ENCODE measurements around the gene AACS.

GRCh38 chr12:125181107-125181506, 115.9 kb downstream of the AACS start:
- TF ChIP-seq CTCF (IDR thresholded peaks at IDR 0.05; ENCODE audit: low read depth, low read length, missing input control), result no peak
- TF ChIP-seq HNF4G (IDR thresholded peaks at IDR 0.05), result no peak
- no peak for TF ChIP-seq JUND (IDR thresholded peaks at IDR 0.05)
- no peak for TF ChIP-seq ZBTB33 (IDR thresholded peaks at IDR 0.05)
- no peak for TF ChIP-seq RXRA (IDR thresholded peaks at IDR 0.05)
- TF ChIP-seq RAD21 (IDR thresholded peaks at IDR 0.05), result no peak
- no peak for TF ChIP-seq HNF4A (conservative IDR thresholded peaks at IDR 0.05)
- TF ChIP-seq, protein P1, sequence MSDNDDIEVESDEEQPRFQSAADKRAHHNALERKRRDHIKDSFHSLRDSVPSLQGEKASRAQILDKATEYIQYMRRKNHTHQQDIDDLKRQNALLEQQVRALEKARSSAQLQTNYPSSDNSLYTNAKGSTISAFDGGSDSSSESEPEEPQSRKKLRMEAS (IDR thresholded peaks at IDR 0.05), result no peak
- TF ChIP-seq YY1 (IDR thresholded peaks at IDR 0.05), result no peak
- TF ChIP-seq, protein P2, sequence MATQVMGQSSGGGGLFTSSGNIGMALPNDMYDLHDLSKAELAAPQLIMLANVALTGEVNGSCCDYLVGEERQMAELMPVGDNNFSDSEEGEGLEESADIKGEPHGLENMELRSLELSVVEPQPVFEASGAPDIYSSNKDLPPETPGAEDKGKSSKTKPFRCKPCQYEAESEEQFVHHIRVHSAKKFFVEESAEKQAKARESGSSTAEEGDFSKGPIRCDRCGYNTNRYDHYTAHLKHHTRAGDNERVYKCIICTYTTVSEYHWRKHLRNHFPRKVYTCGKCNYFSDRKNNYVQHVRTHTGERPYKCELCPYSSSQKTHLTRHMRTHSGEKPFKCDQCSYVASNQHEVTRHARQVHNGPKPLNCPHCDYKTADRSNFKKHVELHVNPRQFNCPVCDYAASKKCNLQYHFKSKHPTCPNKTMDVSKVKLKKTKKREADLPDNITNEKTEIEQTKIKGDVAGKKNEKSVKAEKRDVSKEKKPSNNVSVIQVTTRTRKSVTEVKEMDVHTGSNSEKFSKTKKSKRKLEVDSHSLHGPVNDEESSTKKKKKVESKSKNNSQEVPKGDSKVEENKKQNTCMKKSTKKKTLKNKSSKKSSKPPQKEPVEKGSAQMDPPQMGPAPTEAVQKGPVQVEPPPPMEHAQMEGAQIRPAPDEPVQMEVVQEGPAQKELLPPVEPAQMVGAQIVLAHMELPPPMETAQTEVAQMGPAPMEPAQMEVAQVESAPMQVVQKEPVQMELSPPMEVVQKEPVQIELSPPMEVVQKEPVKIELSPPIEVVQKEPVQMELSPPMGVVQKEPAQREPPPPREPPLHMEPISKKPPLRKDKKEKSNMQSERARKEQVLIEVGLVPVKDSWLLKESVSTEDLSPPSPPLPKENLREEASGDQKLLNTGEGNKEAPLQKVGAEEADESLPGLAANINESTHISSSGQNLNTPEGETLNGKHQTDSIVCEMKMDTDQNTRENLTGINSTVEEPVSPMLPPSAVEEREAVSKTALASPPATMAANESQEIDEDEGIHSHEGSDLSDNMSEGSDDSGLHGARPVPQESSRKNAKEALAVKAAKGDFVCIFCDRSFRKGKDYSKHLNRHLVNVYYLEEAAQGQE (IDR thresholded peaks at IDR 0.05), result no peak
- no peak for TF ChIP-seq SP1 (IDR thresholded peaks at IDR 0.05)
- no peak for TF ChIP-seq ATF3 (IDR thresholded peaks at IDR 0.05)
- TF ChIP-seq FOXA1 (IDR thresholded peaks at IDR 0.05), result no peak
- no peak for TF ChIP-seq TAF1 (conservative IDR thresholded peaks at IDR 0.05)
